K562 (cell line): ENCODE data around the gene ZNF296. TPM values are rescaled to one million over a fixed set of nuclear protein-coding genes. Genes with fewer than 3 reads are reported as not detected.
A peak's percentile ranks its signal among the peaks of the same experiment; 100 is the strongest.

Source experiments
- ATF7 ChIP-seq: fragments of 450-650 bp; IDR thresholded peaks from 2 replicates; pipeline ENCODE4 v1.7.1; 2014; ENCODE audit warnings: mild to moderate bottlenecking, moderate library complexity
- CCNT2 ChIP-seq: IDR thresholded peaks from 2 replicates; pipeline ENCODE4 v1.6.1; 2011; ENCODE audit warnings: borderline replicate concordance, low read depth, mild to moderate bottlenecking, moderate library complexity, mixed read lengths, low read length; ENCODE audit not compliant: insufficient read length; ENCODE audit errors: extremely low read depth
- CREBBP ChIP-seq: IDR thresholded peaks from one replicate; pipeline ENCODE4 v1.6.1; 2012; ENCODE audit warnings: low read depth, mild to moderate bottlenecking, control low read depth, inconsistent platforms, low read length
- DACH1 ChIP-seq: fragments of 450-650 bp; IDR thresholded peaks from 2 replicates; pipeline ENCODE4 v1.6.1; 2018; ENCODE audit not compliant: partially characterized antibody
- ESRRB ChIP-seq: fragments of 250-450 bp; sonication (Bioruptor Pico); IDR thresholded peaks from 2 replicates; pipeline ENCODE4 v1.5.0; 2020; ENCODE audit warnings: mild to moderate bottlenecking, moderate library complexity, borderline replicate concordance
- FOXO4 ChIP-seq: fragments of 450-650 bp; formaldehyde crosslinking; IDR thresholded peaks from 2 replicates; pipeline ENCODE4 v1.4.0; 2020; ENCODE audit warnings: mild to moderate bottlenecking, moderate library complexity
- HDAC2 ChIP-seq: fragments of 450-650 bp; IDR thresholded peaks from 2 replicates; pipeline ENCODE4 v1.6.1; 2016; ENCODE audit warnings: mild to moderate bottlenecking
- HDAC6 ChIP-seq: IDR thresholded peaks from 2 replicates; pipeline ENCODE4 v1.6.1; 2012; ENCODE audit warnings: low read depth, mild to moderate bottlenecking, control low read depth, inconsistent platforms, low read length, moderate library complexity
- IRF2 ChIP-seq: sonication (generic); formaldehyde crosslinking; IDR thresholded peaks from 2 replicates; pipeline ENCODE4 v1.8.1; 2022; ENCODE audit warnings: mild to moderate bottlenecking, missing genetic modification reagents
- RBM15 ChIP-seq: fragments of 200-400 bp; formaldehyde crosslinking; IDR thresholded peaks from 2 replicates; pipeline ENCODE4 v1.6.1; 2018; ENCODE audit warnings: mild to moderate bottlenecking, low read length, moderate library complexity; ENCODE audit not compliant: insufficient read depth
- SREBF1 ChIP-seq: fragments of 150-350 bp; IDR thresholded peaks from 2 replicates; pipeline ENCODE4 v1.6.1; 2014; ENCODE audit warnings: antibody characterized with exemption, low read depth, low read length, borderline replicate concordance
- STAT6 ChIP-seq: sonication (generic); formaldehyde crosslinking; IDR thresholded peaks from 2 replicates; pipeline ENCODE4 v1.8.1; 2023; ENCODE audit warnings: mild to moderate bottlenecking, missing genetic modification reagents
- TAF7 ChIP-seq: fragments of 450-650 bp; IDR thresholded peaks from 2 replicates; pipeline ENCODE4 v1.6.1; 2016; ENCODE audit warnings: missing genetic modification characterization, missing compliant biosample characterization
- TBP ChIP-seq: optimal IDR thresholded peaks from 2 replicates; pipeline ENCODE3; 2011; ENCODE audit warnings: low read depth, low read length, improper control_type of control experiment
- THRB ChIP-seq: fragments of 450-650 bp; formaldehyde crosslinking; conservative IDR thresholded peaks from 2 replicates; pipeline ENCODE4 v1.4.0; 2022; ENCODE audit warnings: mild to moderate bottlenecking, missing genetic modification characterization
- ZC3H8 ChIP-seq: fragments of 450-650 bp; IDR thresholded peaks from 2 replicates; pipeline ENCODE4 v1.6.1; 2017
- ZNF354B ChIP-seq: fragments of 250-450 bp; sonication (Bioruptor Pico); IDR thresholded peaks from 2 replicates; pipeline ENCODE4 v1.4.0; 2020
- ZNF507 ChIP-seq: conservative IDR thresholded peaks from 2 replicates; pipeline ENCODE4 v1.6.1; 2017; ENCODE audit warnings: missing genetic modification characterization, missing compliant biosample characterization
- polyA plus RNA-seq, 8 experiments: library from polyadenylated mRNA; depleted of rRNA in 4 of 8; stranded (reverse) in 5 of 8; unstranded in 3 of 8; fragments of >200 nt; fragmentation: Nextera tagmentation in 2 of 8; fragmentation: Illumina TruSeq in 1 of 8; extraction: Ambion mirVana in 2 of 8; extraction: Trizol in 1 of 8; gene quantifications; 2 replicates each; pipeline versions ENCODE4 v1.2.1 to v1.2.3, GENCODE V29; 2011 to 2014; ENCODE audit warnings: inconsistent platforms in 1 of 8, missing spikeins in 1 of 8
- total RNA-seq, 7 experiments: library from RNA; depleted of rRNA in 6 of 7; stranded (reverse); fragments of >200 nt in 6 of 7; fragmentation: Illumina TruSeq in 2 of 7; extraction: Trizol in 2 of 7; gene quantifications; 2 replicates each; pipeline versions ENCODE4 v1.2.1 to v1.2.3, GENCODE V29; 2011 to 2021; ENCODE audit warnings: low replicate concordance in 1 of 7
- TF ChIP-seq, protein P1 (sequence below), 2 experiments: fragments of 450-650 bp; IDR thresholded peaks; 2 replicates each; pipeline ENCODE4 v1.6.1; 2016
- TF ChIP-seq, protein P2 (sequence below): fragments of 450-650 bp; formaldehyde crosslinking; IDR thresholded peaks from 2 replicates; pipeline ENCODE4 v1.4.0; 2020; ENCODE audit warnings: mild to moderate bottlenecking, moderate library complexity

ZNF296 gene
- total and polyA plus RNA-seq, 9 of the 15 experiments (the other 6 are each of a cell fraction or from before 2014, with no cell fraction given), result 0.03 to 8.8 (median 0.47) TPM; not detected in 1

DNA sequence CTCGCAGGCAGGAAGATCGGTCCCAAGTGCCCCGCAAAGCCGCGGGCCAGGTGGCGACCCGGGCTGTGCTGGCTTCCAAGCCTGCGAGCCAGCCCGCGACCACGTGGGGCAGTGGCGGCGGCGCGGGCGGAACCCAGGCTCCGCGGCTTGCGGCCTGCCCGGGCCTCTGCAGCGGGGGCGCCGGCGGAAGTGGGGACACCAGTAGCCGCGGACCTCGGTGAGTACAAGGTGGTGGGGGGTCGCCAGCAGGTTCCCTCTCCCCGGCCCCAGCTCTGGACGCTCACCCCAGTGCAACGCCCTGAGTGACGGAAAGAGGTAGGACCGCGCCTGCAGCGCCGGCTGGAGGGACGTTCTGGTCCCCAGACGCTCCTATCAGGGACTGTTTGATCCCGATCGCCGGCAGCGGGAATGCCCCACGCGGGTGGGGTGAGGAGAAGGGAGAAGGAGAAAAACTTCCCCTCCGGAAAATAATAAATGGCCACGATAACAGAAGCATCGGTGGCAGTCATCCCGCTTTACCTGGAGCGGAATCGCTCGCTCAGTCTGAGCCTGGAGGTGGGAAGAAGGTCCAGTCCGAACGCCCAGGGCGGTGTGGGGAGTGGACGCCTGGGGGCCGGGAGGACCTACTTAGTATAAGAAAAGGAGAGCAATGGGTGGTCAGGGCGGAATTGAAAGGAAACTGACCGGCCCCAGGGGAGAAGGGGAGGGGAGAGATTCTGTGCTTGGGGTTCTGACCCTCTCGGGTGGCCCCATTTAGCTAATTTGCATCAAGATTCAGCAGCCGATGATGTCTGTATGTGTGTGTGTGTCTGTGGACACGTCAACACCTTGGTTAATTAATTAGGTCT, 3.0 kb upstream of the ZNF296 start, which contains the start of gene GEMIN7 (continued):
- TF ChIP-seq ZC3H8 (no peak), ZNF507 (tag) (no peak), HDAC6 (no peak), CREBBP (no peak), ZNF354B (CRISPR knock-in tag) (no peak), STAT6 (CRISPR knock-in tag) (no peak), FOXO4 (no peak), DACH1 (peak; percentile 46), ESRRB (CRISPR knock-in tag) (no peak), TAF7 (peak; percentile 78), THRB (CRISPR knock-in tag) (no peak), TBP (peak; percentile 95), HDAC2 (peak; percentile 24; the same call in 1 of the 2 replicates), IRF2 (CRISPR knock-in tag) (0 out of 2 replicates have a peak, but pooled peaks have one; percentile 65), RBM15 (no peak), SREBF1 (no peak; the same call in 1 of the 2 replicates), CCNT2 (peak; percentile 86), ATF7 (peak; percentile 82)
- TF ChIP-seq, protein P1, sequence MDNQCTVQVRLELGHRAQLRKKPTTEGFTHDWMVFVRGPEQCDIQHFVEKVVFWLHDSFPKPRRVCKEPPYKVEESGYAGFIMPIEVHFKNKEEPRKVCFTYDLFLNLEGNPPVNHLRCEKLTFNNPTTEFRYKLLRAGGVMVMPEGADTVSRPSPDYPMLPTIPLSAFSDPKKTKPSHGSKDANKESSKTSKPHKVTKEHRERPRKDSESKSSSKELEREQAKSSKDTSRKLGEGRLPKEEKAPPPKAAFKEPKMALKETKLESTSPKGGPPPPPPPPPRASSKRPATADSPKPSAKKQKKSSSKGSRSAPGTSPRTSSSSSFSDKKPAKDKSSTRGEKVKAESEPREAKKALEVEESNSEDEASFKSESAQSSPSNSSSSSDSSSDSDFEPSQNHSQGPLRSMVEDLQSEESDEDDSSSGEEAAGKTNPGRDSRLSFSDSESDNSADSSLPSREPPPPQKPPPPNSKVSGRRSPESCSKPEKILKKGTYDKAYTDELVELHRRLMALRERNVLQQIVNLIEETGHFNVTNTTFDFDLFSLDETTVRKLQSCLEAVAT (IDR thresholded peaks at IDR 0.05), result no peak
- TF ChIP-seq, protein P2, sequence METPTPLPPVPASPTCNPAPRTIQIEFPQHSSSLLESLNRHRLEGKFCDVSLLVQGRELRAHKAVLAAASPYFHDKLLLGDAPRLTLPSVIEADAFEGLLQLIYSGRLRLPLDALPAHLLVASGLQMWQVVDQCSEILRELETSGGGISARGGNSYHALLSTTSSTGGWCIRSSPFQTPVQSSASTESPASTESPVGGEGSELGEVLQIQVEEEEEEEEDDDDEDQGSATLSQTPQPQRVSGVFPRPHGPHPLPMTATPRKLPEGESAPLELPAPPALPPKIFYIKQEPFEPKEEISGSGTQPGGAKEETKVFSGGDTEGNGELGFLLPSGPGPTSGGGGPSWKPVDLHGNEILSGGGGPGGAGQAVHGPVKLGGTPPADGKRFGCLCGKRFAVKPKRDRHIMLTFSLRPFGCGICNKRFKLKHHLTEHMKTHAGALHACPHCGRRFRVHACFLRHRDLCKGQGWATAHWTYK, result peak; percentile 55; the same call in 1 of the 2 replicates
